Stimulated activated CD8-positive, alpha-beta memory T cell treated with anti-CD3 and anti-CD28 coated beads, Interleukin-7, amount 100 ng/mL, for 1 hour (primary cell): ENCODE measurements around the gene ASCC3.
"Not testable (repeated sequence)": the region's sequence is repeated elsewhere in the genome, so short reads cannot be mapped to it uniquely, and the experiment has no call there.

ENCODE experiments used
- DNase-seq, 2 donors: peaks; one replicate each; pipeline ENCODE4 v3.0.0-alpha.2; 2020; ENCODE audit warnings: low read depth in 2 of 2

Gene ASCC3

GRCh38 chr6:100808638-100809275, 72.4 kb downstream of the ASCC3 start:
- DNase-seq, result no peak

GRCh38 chr6:100806296-100806695, 74.8 kb downstream of the ASCC3 start:
- DNase-seq, result no peak

GRCh38 chr6:100803264-100804045, 77.7 kb downstream of the ASCC3 start:
- no peak for DNase-seq

GRCh38 chr6:100801036-100801435, 80.1 kb downstream of the ASCC3 start:
- DNase-seq, result no peak

- DNase-seq, result no peak
Observed at GRCh38 chr6:100796049-100796823, 84.9 kb downstream of the ASCC3 start.

GRCh38 chr6:100790084-100790483, 91.0 kb downstream of the ASCC3 start:
- no peak for DNase-seq

- no peak for DNase-seq
Observed at GRCh38 chr6:100785982-100786381, 95.1 kb downstream of the ASCC3 start.

DNA sequence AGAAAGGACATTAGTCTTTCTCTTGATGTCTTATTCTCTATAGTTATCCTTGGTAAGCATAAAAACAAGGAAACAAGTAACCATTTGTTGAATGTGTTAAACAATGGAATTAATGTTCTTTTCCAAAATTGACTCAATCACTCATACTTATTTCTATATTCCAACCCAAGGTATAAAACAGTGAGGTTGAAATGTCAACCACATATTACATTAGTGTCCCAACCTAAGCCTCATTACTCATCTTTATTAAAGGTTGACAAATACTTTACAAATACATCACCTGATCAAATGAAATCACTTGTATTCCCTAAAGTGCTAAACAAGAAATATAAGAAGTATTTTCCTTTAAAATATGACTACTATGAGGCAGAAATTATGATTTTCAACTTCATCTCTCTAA, 100.5 kb downstream of the ASCC3 start:
- DNase-seq, result no peak

DNA sequence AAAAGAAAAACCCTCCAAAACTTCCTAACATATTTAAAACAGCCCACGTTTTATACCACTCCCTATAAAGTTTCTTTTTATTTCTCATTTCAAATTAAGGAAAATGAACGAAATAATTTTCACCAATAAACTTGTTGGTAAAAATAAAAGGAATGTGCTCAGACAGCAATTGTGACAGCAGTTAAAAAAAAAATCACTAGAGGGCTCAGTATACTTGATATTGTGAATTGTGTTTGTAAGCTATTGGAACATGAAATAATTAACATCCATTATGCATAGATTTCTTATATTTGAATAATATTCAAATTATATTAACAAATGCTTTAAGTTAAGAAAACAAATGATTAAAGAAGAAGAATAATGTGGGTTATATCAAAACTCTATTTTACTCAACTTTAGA, 105.5 kb downstream of the ASCC3 start:
- DNase-seq, result no peak

DNA sequence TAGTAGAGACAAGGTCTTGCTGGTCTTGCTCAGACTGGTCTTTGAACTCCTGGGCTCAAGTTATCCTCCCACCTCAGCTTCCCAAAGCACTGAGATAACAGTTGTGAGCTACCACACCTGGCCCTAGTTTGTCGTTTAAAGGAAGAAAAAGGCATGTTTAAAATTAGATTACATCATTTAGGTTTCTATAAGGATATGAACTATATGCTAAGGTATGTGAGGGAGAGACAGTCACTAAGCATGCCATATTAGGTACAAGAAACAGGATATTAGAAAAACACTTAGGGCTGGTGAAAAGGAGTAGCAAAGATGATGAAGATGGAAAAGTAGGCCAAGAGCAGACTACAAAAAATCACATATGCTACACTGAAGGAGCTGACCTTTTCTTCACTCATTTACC, 106.4 kb downstream of the ASCC3 start:
- DNase-seq, result no peak

GRCh38 chr6:100768816-100769351, 112.2 kb downstream of the ASCC3 start:
- DNase-seq, result no peak

GRCh38 chr6:100763617-100764241, 117.4 kb downstream of the ASCC3 start:
- DNase-seq, result no peak

DNA sequence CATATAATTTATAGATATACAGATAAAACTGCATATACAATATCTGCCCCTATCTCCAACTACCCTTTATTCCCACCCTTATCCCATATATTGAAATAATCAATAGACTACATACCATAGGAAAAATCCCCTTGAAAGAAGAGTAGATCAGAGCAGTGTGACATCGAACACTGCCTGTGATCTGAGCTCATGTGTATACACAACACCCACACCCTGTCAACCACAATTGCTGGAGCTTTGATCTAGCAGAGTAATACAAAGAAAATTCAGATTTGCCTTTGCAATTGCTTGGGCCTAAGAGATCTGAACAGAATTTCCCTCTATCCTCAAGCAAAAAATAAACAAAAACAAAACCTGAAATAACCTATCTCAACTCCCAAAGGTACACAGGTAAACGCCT, 119.3 kb downstream of the ASCC3 start:
- no peak for DNase-seq

DNA sequence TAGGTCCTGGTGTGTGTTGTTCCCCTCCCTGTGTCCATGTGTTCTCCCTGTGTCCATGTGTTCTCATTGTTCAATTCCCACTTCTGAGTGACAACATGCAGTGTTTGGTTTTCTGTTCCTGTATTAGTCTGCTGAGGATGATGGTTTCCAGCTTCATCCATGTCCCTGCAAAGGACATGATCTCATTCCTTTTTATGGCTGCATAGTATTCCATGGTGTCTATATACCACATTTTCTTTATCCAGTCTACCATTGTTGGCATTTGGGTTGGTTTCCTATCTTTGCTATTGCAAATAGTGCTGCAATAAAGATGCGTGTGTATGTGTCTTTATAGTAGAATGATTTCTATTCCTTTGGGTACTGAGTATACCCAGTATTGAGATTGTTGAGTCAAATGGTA, 122.7 kb downstream of the ASCC3 start:
- DNase-seq, result not testable (repeated sequence)

DNA sequence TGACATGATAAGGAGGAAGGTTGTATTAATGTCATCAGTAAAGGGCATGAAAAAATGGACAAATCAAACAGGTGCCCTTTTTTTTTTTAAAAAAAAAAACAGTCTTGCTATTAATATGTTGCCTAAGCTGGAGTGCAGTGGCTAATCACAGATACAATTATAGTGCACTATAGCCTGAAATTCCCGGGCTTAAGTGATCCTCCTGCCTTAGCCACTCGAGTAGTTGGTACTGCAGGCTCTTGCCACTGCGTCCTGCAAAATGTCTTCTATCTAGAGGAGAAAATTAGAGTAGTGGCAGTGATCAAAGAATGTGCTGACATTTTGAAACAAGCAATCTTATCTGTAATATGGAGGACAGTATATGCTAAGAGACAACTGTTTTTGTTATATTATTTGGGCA, 127.7 kb downstream of the ASCC3 start:
- no peak for DNase-seq

DNA sequence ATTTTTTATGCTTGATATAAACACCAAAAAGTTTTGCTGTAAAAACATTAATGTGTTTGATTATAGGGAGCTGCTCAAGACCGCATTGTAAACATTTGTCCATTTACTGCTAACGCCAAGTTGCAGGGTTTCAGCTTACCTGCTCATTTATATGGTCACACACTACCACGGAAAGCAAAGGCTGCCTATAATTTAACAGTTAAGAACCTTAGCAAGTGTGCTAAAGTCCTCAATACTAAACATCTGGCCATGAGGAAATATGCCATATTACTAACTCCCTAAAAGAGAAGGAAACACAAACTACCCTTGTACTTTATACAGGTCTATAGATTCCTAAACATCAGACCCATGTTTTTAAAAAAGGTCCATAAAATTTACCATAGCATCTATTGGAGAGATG, 129.5 kb downstream of the ASCC3 start:
- DNase-seq, result no peak

- DNase-seq, result no peak
Observed at GRCh38 chr6:100745419-100746041, 135.6 kb downstream of the ASCC3 start.

DNA sequence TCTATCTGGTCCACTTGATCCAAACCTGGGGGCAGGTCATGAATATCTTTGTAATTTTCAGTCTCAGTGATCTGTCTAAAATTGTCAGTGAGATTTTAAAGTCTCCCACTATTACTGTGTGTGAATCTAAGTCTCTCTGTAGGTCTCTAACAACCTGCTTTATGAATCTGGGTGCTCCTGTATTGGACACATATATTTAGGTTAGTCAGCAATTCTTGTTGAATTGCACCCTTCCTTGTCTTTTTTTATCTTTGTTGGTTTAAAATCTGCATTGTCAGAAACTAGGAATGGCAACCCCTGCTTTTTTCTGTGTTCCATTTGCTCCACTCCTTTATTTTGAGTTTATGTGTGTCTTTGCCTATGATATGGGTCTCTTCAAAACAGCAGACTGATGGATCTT, 140.7 kb downstream of the ASCC3 start:
- no peak for DNase-seq

GRCh38 chr6:100737720-100738119, 143.4 kb downstream of the ASCC3 start:
- DNase-seq, result not testable (repeated sequence)

- DNase-seq, result no peak
Observed at GRCh38 chr6:100731411-100731810, 149.7 kb downstream of the ASCC3 start.
